ENCODE measurements around the gene HERC6. TPM values are rescaled to one million over a fixed set of nuclear protein-coding genes. Genes with fewer than 3 reads are reported as not detected.
"Not testable (repeated sequence)": the region's sequence is repeated elsewhere in the genome, so short reads cannot be mapped to it uniquely, and the experiment has no call there.

HERC6 gene
- total RNA-seq, 1 experiment from 2014 or later, result 2.4 TPM

GRCh38 chr4:88341227-88342192 is 37.1 kb upstream of the HERC6 start:
- intact Hi-C loops (cut with micrococcal nuclease), result no loop called here

GRCh38 chr4:88346902-88347301 is 31.8 kb upstream of the HERC6 start:
- H3K4me3 Mint-ChIP-seq (ENCODE audit: unreplicated experiment); H3K36me3 Mint-ChIP-seq (ENCODE audit: insufficient read depth, unreplicated experiment); H3K27me3 Mint-ChIP-seq (ENCODE audit: insufficient read depth, unreplicated experiment); DNase-seq (ENCODE audit: unreplicated experiment); intact Hi-C loops (cut with micrococcal nuclease); H3K4me1 Mint-ChIP-seq (ENCODE audit: insufficient read depth, unreplicated experiment); H3K9me3 Mint-ChIP-seq (ENCODE audit: unreplicated experiment); BruUV-seq (replicated peaks); H3K27ac Mint-ChIP-seq (ENCODE audit: low read depth, unreplicated experiment); POLR2A ChIA-PET: not testable (repeated sequence)
- CTCF ChIA-PET, result interaction anchor here (0.6 kb wide), 1 partner anchor 132 kb away, joined by 3 read pairs; no protein-coding TSS in a partner anchor

More at GRCh38 chr4:88341227-88342192, 37.1 kb upstream of the HERC6 start:
- H3K27me3 Mint-ChIP-seq (ENCODE audit: insufficient read depth, unreplicated experiment), result no peaks in the 10 kb centered on the region
- H3K9me3 Mint-ChIP-seq (ENCODE audit: unreplicated experiment), result no peaks in the 10 kb centered on the region
- ChIA-PET POLR2A (interaction anchor here (0.6 to 2.2 kb wide), 8 partner anchors 10 to 309 kb away, joined by 3 to 20 read pairs (median 3); partner anchors contain the start of gene PPM1K), CTCF (interaction anchor here (0.7 to 2.5 kb wide), 6 partner anchors 10 to 174 kb away, joined by 3 to 13 read pairs (median 5); partner anchors contain the start of genes HERC5 and PPM1K)
- H3K27ac Mint-ChIP-seq (ENCODE audit: low read depth, unreplicated experiment), result no peak overlapping the region
- no TSS peak for BruUV-seq (replicated peaks)
- no peaks in the 10 kb centered on the region for H3K36me3 Mint-ChIP-seq (ENCODE audit: insufficient read depth, unreplicated experiment)
- TF ChIP-seq CTCF (IDR thresholded peaks at IDR 0.05; ENCODE audit: unreplicated experiment), result no peak
- H3K4me1 Mint-ChIP-seq (ENCODE audit: insufficient read depth, unreplicated experiment), result peaks cover 6% of the 10 kb centered on the region
- peak; percentile 59 for DNase-seq (ENCODE audit: unreplicated experiment)
- H3K4me3 Mint-ChIP-seq (ENCODE audit: unreplicated experiment), result no peak overlapping the region

- CTCF ChIA-PET; H3K27me3 Mint-ChIP-seq (ENCODE audit: insufficient read depth, unreplicated experiment); H3K36me3 Mint-ChIP-seq (ENCODE audit: insufficient read depth, unreplicated experiment); H3K4me1 Mint-ChIP-seq (ENCODE audit: insufficient read depth, unreplicated experiment); intact Hi-C loops (cut with micrococcal nuclease); POLR2A ChIA-PET; BruUV-seq (replicated peaks); H3K27ac Mint-ChIP-seq (ENCODE audit: low read depth, unreplicated experiment); H3K4me3 Mint-ChIP-seq (ENCODE audit: unreplicated experiment); H3K9me3 Mint-ChIP-seq (ENCODE audit: unreplicated experiment); DNase-seq (ENCODE audit: unreplicated experiment): not testable (repeated sequence)
Measured at GRCh38 chr4:88348761-88349160, 29.9 kb upstream of the HERC6 start.

- Mint-ChIP-seq H3K27ac (ENCODE audit: low read depth, unreplicated experiment) (no peak overlapping the region), H3K36me3 (ENCODE audit: insufficient read depth, unreplicated experiment) (no peaks in the 10 kb centered on the region), H3K27me3 (ENCODE audit: insufficient read depth, unreplicated experiment) (no peaks in the 10 kb centered on the region), H3K4me1 (ENCODE audit: insufficient read depth, unreplicated experiment) (peaks cover 9% of the 10 kb centered on the region), H3K9me3 (ENCODE audit: unreplicated experiment) (no peaks in the 10 kb centered on the region), H3K4me3 (ENCODE audit: unreplicated experiment) (no peak overlapping the region)
- TF ChIP-seq CTCF (IDR thresholded peaks at IDR 0.05; ENCODE audit: unreplicated experiment), result no peak
- intact Hi-C loops (cut with micrococcal nuclease), result no loop called here
- DNase-seq (ENCODE audit: unreplicated experiment), result no peak
- no TSS peak for BruUV-seq (replicated peaks)
- ChIA-PET CTCF (interaction anchor here (0.7 to 4.0 kb wide), 9 partner anchors 10 to 165 kb away, joined by 3 to 20 read pairs (median 4); no protein-coding TSS in a partner anchor), POLR2A (interaction anchor here (2.8 to 3.5 kb wide), 2 partner anchors 10 to 67 kb away, joined by 10 to 26 read pairs; partner anchors contain the start of gene PPM1K)
Measured at GRCh38 chr4:88350786-88351185, 27.9 kb upstream of the HERC6 start.

Data from MCF 10A (cell line).